Astrocyte of the hippocampus (primary cell): Measurements from ENCODE around the gene MND1.

Source experiments
- DNase-seq: peaks from one replicate; pipeline ENCODE4 v3.0.0; 2011; ENCODE audit warnings: low read depth, low spot score

Gene MND1

DNA sequence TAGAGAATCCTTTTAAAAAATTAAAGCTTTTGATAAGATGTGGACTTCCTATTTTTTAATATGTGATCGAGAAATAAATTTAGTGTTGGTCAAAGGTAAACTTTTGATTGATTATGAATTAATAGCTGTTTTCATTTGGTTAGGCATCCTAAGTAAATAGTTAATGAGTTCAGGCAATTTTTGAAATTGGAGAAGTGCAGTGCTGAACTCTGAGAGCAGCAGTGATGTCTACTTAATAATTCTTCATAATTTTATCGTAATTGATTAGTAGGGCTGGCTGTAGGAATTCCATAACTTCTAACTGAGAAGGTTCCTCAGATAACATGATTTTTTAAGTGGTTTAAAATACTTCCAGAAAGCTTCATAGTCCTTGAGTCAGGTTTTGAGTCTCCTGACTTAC, 1.5 kb downstream of the MND1 start:
- no peak for DNase-seq

DNA sequence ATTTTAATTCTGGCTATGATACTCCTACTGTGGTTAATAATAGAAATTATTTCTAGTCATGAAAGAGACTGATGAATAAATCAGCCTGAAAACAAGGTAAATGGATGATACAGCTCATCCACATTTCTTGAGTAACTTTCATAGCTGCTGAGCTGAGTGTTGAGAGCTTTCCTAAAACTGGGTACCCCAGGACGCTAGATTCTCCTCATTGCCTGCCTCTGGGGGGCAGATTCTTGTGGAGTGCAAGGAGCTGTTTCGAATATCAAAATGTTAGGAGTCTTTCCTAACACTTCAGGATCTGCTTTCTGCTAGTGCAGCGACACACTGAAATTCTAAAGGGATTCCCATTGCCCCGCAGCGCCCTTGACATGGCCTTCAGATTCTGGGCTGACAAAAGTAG, 2.1 kb downstream of the MND1 start:
- peak; percentile 16 for DNase-seq

DNA sequence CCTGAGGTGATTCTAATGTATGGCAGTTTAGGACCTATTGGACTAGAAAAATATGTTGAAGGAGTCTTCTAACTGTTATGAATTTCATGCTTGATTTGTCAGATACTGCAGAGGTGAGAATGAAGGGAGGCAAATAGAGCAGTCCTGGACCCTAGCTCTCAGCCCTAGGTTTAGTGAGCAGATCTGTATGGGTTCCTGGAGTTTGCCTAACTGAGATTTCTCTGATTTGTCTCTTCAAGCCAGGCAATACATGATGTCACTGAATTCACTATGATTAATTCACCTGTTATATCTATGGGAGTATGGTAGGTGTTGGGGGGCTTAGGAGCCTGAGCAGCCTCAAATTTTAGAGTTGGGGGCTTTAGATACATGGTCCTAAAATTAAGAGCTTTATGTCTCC, 2.6 kb downstream of the MND1 start:
- no peak for DNase-seq

DNA sequence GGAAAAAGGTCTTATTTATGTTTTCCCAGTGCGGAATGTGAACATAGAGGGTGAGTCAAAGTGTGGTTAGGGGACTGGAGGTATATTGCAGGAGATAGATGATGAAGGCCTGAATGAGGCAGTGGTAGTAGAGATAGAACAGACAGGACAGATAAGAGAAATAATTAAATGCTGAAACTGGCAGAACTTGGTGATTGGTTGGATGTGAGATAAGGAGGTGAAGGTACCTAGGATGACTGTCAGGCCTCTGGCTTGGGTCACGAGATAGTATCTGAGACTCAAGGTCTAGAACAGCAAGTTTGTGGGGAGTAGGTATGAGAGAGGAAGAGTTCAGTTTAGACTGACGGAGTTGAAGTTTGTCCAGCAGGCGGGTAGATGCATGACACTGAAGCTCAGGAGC, 3.5 kb downstream of the MND1 start:
- DNase-seq: peak; percentile 48

DNA sequence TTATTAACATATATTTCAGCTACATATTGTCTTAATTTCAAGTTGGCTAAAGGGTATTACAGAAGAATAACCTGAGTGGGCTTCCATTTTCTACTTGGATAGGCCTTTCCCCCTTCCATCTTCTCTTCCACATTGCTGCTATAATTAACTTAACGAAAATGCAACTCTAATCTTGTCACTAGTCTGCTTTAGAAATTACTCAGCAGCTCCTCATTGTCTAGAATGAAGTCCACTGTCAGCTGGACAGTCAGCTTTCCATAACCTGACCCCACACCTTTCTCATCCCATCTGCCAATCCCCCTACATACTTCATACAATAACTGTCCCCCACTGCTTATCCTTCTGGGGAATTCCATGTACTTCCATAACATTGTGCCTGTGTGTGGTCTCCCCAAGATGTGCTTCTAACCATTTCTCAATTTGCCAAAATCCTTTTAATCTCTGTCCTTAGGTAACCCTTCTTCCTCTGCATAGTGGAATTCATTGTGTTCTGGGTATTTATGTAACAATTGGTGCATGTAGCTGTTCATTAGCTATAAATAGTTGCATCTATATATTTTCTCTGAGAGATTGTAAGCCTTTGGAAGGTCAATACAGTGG, 4.8 kb downstream of the MND1 start:
- DNase-seq: no peak

DNA sequence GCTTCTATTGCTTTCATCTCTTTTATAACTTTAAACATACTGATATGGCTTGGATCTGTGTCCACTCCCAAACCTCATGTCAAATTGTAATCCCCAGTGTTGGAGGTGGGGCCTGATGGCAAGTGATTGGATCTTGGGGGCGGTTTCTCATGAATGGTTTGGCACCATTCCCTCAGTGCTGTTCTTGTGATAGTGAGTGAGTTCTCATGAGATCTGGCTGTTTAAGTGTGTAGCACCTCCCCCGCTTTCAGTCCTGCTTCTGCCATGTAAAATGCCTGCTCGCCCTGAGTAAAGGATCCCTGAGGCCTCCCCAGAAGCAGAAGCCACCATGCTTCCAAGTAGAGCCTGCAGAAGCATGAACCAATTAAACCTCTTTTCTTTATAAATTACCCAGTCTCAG, 17.7 kb downstream of the MND1 start:
- DNase-seq: peak; percentile 17

DNA sequence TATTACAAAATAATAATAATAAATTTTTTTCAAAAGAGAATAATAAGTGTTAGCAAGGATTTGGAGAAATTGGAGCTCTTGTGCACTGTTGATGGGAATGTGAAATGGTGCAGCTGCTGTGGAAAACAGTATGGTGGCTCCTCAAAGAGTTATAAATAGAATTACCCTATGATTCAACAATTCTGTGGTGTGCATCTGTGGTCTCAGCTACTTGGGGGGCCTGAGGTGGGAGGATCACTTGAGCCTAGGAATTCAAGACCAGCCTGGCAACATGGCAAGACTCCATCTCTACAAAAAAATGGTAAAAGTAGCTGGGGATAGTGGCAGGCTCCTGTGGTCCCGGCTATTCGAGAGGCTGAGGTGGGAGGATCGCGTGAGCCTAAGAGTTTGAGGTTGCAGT, 19.6 kb downstream of the MND1 start:
- DNase-seq: peak; percentile 32

DNA sequence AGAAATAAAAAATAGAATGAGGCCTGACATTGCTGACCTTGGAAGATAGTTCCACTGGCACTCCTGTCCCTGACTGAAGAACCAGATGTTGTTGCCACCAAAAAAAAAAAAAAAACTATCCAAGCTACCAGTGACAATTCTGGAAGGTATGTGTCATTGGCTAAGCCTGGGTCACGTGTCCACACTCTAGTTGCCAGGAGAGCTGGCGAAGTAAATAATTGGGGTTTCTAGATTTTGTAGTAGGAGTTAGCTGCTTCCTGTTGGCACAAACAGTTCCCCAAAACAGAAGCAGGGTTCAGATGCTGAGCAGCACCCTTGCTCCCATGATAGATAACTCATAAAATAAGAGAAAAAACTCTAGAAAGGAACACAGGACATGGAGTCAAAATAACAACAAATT, 20.5 kb downstream of the MND1 start:
- no peak for DNase-seq

DNA sequence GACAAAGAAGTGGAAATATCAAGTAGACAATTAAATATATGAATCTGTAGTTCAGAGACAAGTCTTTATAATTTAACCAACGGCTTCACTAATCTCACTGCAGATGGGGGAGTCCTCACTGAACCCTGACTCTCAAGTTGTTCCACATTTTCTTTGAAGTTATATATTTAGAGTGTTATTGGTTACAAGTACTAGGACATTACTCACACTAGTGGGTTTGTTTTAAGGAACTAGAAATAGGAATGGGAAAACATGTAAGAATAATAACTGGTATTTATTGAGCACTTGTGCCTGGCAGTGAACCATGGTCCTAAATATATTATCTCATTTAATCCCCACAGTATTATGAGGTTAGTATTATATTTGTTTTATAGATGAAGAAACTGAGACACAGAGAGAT, 22.0 kb downstream of the MND1 start:
- no peak for DNase-seq

DNA sequence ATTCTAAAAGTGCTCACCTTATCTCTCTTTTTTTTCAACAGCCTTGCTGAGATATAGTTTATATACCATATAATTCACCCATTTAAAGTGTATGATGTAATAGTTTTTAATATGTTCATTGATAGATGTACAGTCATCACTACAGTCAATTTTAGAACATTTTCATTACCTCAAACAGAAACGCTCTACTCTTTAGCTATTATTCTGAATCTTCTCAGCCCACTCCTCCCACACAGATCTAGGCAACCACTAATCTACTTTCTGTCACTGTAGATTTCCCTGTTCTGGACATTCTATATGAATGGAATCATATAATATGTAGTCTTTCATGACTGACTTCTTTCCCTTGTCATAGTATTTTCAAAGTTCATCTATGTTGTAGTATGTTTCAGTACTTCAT, 22.6 kb downstream of the MND1 start:
- DNase-seq: no peak

DNA sequence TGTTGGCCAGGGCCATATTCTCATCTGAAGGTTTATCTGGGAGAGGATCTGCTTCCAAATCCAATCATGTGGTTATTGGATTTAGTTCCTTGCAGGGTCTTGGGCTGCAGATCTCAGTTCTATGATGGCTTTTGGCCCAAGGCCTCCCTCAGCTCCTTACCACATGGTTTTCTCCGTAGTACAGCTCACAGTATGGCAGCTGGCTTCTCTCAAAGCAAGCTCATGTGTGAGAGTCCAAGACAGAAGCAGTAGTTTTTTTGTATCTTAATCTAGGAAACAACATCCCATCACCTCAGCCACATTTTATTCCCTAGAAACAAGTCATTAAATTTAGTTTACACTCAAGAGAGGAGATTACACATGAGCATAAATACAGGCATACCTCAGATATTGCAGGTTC, 24.5 kb downstream of the MND1 start:
- DNase-seq: no peak

DNA sequence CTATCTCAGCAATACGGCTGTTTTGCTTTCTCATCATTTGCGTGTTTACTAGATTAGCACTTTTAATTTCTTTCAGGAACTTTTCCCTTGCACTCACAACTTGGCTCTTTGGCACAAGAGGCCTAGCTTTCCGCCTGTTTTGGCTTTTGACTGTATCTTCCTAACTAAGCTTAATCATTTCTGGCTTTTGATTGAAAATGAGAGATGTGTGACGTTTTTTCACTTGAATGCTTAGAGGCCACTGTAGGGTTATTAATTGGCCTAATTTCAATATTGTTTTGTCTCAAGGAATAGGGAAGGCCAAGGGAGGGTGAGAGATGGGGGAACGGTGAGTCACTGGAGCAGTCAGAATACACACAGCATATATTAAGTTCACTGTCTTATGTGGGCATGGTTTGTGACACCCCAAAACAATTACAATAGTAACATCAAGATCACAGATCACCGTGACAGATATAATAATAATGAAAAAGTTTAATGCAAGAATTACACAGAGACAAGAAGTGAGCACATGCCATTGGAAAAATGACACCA, 27.3 kb downstream of the MND1 start:
- no peak for DNase-seq

DNA sequence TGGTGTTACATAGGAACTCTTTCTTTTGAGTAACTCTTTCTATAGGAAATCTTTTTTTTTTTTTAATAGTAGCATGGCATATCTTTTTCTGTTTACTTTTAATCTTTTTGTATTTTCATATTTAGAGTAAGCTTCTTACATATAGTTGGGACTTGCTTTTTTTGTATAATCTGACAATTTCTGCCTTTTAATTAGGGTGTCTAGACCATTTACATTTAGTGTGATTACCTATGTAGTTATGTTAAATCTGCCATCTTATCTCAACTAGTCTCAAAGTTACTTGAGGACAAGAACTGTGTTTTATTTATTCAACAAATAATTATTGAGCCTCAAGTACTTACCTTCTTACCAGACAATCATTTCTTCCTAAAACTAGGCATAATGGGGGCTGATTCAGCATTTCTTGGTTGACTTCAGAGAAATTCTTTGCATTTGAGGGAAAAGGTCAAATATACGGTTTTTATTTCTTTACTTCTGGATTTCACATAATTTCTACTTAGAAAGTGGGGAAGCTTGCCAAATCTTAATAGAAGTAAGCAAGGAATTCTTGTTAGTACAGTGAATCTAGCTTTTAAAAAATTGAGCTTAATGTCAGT, 28.6 kb downstream of the MND1 start:
- no peak for DNase-seq

DNA sequence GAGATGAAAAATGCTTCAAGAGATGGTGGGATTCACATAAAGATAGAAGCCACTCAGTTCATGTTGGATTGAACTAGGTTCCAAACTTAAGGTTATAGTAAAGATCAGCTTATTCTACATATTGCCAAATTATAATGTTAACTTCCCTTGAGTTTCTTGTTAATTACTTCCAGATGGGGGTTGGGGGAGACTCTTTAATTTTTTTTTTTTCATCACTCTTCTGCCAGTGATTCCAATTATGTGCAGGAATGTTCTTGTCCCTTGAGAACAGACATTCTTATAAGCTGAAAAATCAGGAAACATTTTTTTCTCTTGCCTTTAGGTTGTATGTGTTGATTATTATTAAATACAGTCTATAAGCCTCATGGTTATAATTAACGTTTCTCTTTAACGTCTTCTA, 30.0 kb downstream of the MND1 start:
- no peak for DNase-seq

DNA sequence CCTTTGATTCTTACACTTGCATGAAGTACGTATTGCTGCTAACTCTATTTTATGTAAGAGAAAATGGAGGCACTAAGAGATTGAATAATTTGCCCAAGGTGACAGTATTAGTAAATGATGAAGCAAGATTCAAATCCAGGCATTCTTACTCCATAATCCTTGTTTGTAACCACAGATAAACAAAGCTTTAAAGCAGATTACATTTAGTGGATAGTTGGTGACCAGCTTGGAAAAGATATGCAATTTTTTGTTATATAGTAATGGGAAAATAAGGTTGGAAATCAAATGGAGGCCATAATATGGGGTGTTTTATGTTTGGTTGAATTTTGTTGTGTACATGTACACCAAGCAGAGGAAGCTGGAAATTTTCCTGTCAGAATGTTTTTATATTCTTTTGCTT, 30.8 kb downstream of the MND1 start:
- no peak for DNase-seq

DNA sequence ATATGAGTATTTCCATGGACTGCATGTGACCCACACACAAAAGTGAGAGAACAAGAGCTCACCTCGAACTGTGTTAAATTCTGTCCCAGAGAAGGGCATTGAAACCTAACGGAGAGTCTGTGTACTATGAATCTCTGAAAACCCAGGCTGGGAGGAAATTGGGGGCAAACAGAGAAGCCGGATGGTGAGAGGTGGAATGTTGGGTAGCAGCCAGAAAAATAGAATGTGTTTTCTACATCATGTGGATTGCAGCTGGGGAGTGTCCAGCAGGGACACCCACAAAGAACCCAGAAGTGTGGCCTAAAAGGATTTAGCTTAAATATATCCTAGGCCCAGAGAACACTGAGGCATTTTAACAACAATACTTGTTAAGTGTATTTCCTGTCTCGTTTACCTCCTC, 38.6 kb downstream of the MND1 start:
- DNase-seq: peak; percentile 21

DNA sequence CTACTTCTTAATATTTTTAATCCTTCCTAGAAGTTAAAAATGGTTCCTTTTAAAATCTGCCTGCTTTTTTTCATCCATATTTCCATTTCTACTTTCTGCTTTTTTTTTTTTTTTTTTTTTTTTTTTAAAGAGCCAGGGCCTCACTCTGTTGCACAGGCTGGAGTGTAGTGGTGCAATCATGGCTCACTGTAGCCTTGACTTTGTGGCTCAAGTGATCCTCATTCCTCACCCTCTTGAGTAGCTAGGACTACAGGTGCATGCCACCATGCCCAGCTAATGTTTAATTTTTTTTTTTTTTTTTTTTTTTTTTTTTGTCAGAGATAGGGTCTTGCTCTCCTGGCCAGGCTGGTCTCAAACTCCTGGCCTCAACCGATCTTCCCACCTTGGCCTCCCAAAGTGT, 39.7 kb downstream of the MND1 start:
- DNase-seq: no peak

DNA sequence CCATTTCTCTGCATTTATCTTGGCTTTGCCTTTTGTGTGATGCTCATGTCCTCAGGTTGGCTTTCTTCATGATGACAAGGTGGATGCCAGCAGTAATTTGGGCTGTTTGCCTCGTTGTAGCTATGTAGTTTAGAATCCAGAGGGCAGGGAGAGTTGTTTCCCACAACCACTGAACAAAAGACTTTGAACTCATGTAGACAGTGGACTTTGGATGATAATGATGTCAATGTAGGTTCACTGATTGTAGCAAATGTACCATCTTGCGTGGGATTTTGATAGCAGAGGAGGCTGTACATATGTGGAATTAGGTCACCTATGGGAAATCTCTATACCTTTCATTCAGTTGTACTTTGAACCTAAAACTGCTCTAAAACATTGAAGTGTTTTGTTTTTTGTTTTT, 41.3 kb downstream of the MND1 start:
- no peak for DNase-seq

DNA sequence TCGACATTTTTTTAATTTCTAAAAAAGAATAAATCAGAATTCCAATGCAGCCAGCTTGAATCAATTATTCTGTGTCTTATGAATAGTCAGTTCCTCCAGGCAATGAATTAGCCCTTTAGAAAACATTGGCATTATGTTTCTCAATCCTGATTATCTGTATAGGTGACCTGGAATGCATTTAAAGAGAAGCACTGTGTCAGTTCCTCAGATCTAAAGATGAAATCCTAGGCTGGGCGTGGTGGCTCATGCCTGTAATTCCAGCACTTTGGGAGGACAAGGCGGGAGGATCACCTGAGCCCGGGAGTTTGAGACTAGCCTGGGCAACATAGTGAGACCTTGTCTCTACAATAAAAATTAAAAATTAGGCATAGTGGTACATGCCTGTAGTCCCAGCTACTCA, 43.5 kb downstream of the MND1 start:
- no peak for DNase-seq

DNA sequence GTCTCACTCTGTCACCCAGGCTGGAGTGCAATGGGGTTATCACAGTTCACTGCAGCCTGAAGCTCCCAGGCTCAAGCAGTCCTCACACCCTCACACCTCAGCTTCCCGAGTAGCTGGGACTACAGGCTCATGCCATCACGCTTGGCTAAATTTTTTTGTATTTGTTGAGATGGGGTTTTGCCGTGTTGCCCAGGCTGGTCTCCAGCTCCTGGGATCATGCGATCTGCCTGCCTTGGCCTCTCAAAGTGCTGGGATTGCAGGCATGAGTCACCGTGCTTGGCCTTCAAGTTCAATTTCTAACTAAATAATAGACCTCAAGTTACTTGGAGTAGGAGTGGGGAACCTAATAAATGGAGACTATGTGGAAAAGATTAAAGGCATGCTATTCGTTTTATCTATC, 48.9 kb downstream of the MND1 start:
- DNase-seq: peak; percentile 89

DNA sequence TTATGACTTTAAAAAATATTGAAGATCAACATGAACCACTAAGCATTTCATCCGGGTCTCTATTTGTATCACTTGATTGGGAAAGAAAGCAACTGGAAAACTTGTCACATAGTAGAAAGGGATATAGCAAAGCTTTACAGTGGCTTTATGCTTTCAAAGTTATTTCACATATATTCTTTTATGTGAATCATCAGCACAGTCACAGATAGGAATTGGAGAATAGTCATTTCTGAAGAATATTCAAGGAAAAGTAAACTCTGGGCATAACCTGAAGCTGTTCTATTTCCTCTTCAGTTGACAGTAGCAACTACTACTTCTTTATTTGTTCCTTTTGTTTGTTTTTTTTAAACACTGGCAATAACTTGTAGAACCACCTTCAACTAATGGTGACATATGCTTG, 50.5 kb downstream of the MND1 start:
- DNase-seq: no peak

DNA sequence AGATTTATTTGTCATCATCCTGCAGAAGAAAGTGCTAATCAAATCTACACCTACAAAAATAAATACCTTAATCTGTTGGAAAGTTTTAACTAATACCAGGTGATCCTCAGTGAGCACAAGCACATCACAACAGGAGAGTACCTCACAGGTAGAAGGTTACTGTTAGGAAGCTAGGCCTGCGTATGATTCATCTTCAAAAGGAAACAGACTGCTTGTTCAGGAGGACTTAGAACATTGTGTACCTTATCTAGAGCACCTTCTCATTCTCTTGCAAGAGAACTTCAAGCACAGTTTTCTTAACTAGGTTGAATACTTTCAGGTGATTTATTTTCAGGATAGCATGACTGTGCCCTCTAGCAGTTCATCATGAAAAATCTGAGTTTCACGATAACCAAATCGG, 54.2 kb downstream of the MND1 start:
- no peak for DNase-seq

DNA sequence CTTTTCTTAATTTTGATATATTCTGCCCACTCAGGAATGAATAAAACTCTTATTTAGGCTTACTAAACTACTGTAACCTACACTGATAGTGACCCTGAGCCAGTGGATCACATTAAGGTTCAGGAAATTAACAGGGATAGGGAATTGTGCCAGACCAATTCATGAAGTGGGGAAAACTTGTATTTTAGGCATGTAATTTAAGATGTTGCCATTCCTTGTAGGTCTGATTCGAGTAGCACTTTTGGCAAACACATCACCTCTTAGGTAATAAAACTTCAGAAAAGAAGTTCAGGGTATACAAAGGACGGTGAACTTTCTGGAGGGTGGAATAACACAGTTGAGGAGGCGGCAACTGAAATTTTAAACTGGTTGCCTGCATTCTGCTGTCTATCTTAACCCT, 54.9 kb downstream of the MND1 start:
- DNase-seq: no peak

DNA sequence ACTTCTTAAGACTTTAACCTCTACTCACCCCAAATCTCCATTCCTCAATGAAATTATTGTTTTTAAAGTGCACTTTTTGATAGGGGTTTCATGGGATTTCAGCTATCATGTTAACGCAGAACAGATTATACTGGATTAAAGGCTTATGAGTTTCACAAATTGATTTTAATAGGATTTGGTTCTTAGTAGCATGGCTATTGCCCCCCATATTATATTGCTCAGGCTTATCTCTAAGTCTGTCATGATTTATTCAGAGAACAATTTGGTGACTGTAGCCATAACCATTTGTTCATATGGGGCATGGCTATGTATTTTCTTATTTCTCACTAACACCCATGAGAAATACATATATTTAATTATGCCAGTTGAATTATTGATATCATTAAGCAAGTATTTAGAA, 57.0 kb downstream of the MND1 start:
- no peak for DNase-seq
